ENCODE results near the gene IRAK3. TPM values are rescaled to one million over a fixed set of nuclear protein-coding genes. Genes with fewer than 3 reads are reported as not detected.

Gene IRAK3
- total and polyA plus RNA-seq, 2 donors (not counting 3 experiments of a cell fraction or from before 2014, with no cell fraction given) = 2.3 to 8.5 TPM

- H3K4me1 ChIP-seq (ENCODE audit: control insufficient read depth, extremely low read depth, insufficient read depth, low read length) = peaks cover 20% of the 10 kb centered on the region
- FAIRE-seq (no peak), DNase-seq (ENCODE audit: low read depth, low spot score) (no peak)
- no peak overlapping the region for H3K4me2 ChIP-seq (ENCODE audit: insufficient read depth, low read length)
- ChIA-PET CTCF (no interaction called here), POLR2A (no interaction called here)
- H3K9me1 ChIP-seq (replicated peaks; ENCODE audit: control insufficient read depth, extremely low read depth, insufficient read depth, low read length) = no peaks in the 10 kb centered on the region
- H3K9me3 ChIP-seq (replicated peaks; ENCODE audit: control insufficient read depth, insufficient read depth, low read length) = no peaks in the 10 kb centered on the region
- H3K4me3 ChIP-seq (replicated peaks in 1 of 3; ENCODE audit: insufficient read depth in 1 of 3, low read depth in 1 of 3, low read length in 3 of 3) = no peak overlapping the region
- no TSS peak for BruUV-seq (replicated peaks)
- H4K20me1 ChIP-seq (replicated peaks; ENCODE audit: control insufficient read depth, extremely low read depth, insufficient read depth, low read length) = no peaks in the 10 kb centered on the region
- H3K79me2 ChIP-seq (ENCODE audit: control insufficient read depth, insufficient read depth, low read length) = no peaks in the 10 kb centered on the region
- H3K27me3 ChIP-seq (ENCODE audit: control insufficient read depth in 2 of 2, insufficient read depth in 2 of 2, low read length in 2 of 2) = peaks cover 3 to 4% of the 10 kb centered on the region in 2 experiments
- no peaks in the 10 kb centered on the region for H3K36me3 ChIP-seq (ENCODE audit: control insufficient read depth in 2 of 2, extremely low read depth in 1 of 2, insufficient read depth in 2 of 2, low read length in 2 of 2)
- dilution Hi-C loops (cut with MboI; ENCODE audit: extremely low pct_ligation_motif_present, low sequenced_read_pairs) = no loop called here
- intact Hi-C loops (cut with micrococcal nuclease) = no loop called here
- H3K9ac ChIP-seq (replicated peaks; ENCODE audit: extremely low read depth, insufficient read depth, low read length) = no peak overlapping the region
- TF ChIP-seq MYC (IDR thresholded peaks at IDR 0.05; ENCODE audit: low read depth, low read length) (no peak), GATA2 (IDR thresholded peaks at IDR 0.05; ENCODE audit: insufficient read depth, insufficient read length, low read depth, low read length) (no peak), JUN (IDR thresholded peaks at IDR 0.05; ENCODE audit: borderline replicate concordance, insufficient read depth, insufficient read length, low read depth) (no peak), FOS (IDR thresholded peaks at IDR 0.05; ENCODE audit: borderline replicate concordance, insufficient read depth, low read length) (no peak), EZH2 (IDR thresholded peaks at IDR 0.05; ENCODE audit: borderline replicate concordance, low read depth, low read length, severe bottlenecking) (no peak), CTCF (IDR thresholded peaks at IDR 0.05; ENCODE audit: extremely low read depth in 1 of 2, insufficient read depth in 1 of 2, low read depth in 1 of 2, low read length in 2 of 2) (no peak), POLR2A (IDR thresholded peaks at IDR 0.05; ENCODE audit: low read depth, low read length) (no peak), POLR2AphosphoS5 (IDR thresholded peaks at IDR 0.05; ENCODE audit: insufficient read depth, low read depth, low read length) (no peak), MAX (IDR thresholded peaks at IDR 0.05; ENCODE audit: insufficient read depth, insufficient read length) (no peak)
- no peak overlapping the region for H3K27ac ChIP-seq (ENCODE audit: insufficient read depth, low read depth, low read length)
- no peak overlapping the region for H2AFZ ChIP-seq (ENCODE audit: low read depth, low read length)
These were observed 1.2 kb upstream of the IRAK3 start for GRCh38 chr12:66187821-66188220.

Measured in endothelial cell of umbilical vein (primary cell).